Activated CD4-positive, alpha-beta T cell treated with anti-CD3 and anti-CD28 coated beads for 48 hours (primary cell): ENCODE results near the gene GCAT.
A peak's percentile ranks its signal among the peaks of the same experiment; 100 is the strongest.

ENCODE experiments used
- DNase-seq: peaks from one replicate; pipeline ENCODE4 v3.0.0-alpha.2; 2020

Gene GCAT

GRCh38 chr22:37812869-37813678, 5.3 kb downstream of the GCAT start:
- no peak for DNase-seq

- DNase-seq, result no peak
Measured at GRCh38 chr22:37815593-37815992, 7.9 kb downstream of the GCAT start.

- no peak for DNase-seq
Measured at GRCh38 chr22:37816543-37817180, 8.9 kb downstream of the GCAT start.

GRCh38 chr22:37817705-37818408, 10.1 kb downstream of the GCAT start:
- DNase-seq, result peak; percentile 89

GRCh38 chr22:37818409-37819104, 10.8 kb downstream of the GCAT start:
- DNase-seq, result peak; percentile 78

GRCh38 chr22:37819105-37819433, 11.3 kb downstream of the GCAT start:
- DNase-seq, result no peak

- DNase-seq, result no peak
Measured at GRCh38 chr22:37820350-37820749, 12.6 kb downstream of the GCAT start.

GRCh38 chr22:37822079-37822833, 14.5 kb downstream of the GCAT start:
- no peak for DNase-seq

GRCh38 chr22:37823134-37823985, 15.6 kb downstream of the GCAT start, which contains the start of gene GALR3:
TSS of gene GALR3 (plus strand) at chr22:37823382. CDS start at chr22:37823407, 25 bp downstream.
- DNase-seq, result no peak

- peak; percentile 50 for DNase-seq
Measured at GRCh38 chr22:37824674-37825641, 17.2 kb downstream of the GCAT start.

GRCh38 chr22:37827056-37827455, 19.3 kb downstream of the GCAT start:
- no peak for DNase-seq

GRCh38 chr22:37830093-37830842, 22.5 kb downstream of the GCAT start:
- DNase-seq, result no peak

- no peak for DNase-seq
Measured at GRCh38 chr22:37831472-37831871, 23.7 kb downstream of the GCAT start.

- DNase-seq, result no peak
Measured at GRCh38 chr22:37832022-37832857, 24.5 kb downstream of the GCAT start.

- no peak for DNase-seq
Measured at GRCh38 chr22:37842015-37842793, 34.5 kb downstream of the GCAT start.

- peak; percentile 65 for DNase-seq
Measured at GRCh38 chr22:37843741-37844089, 36.0 kb downstream of the GCAT start.

GRCh38 chr22:37844904-37845329, 37.2 kb downstream of the GCAT start:
- DNase-seq, result no peak

- DNase-seq, result no peak
Measured at GRCh38 chr22:37846433-37846832, 38.7 kb downstream of the GCAT start.
